ENCODE data around the gene MXRA8. TPM values are rescaled to one million over a fixed set of nuclear protein-coding genes. Genes with fewer than 3 reads are reported as not detected.
A peak's percentile ranks its signal among the peaks of the same experiment; 100 is the strongest.

The MXRA8 gene
- total and polyA plus RNA-seq, 2 donors from 2014 or later, result 26.0 to 64.7 TPM

- peak within 1 kb of the TSS in 2 of 3 donors; percentile 32 to 80 for H3K9ac ChIP-seq (ENCODE audit: low read length in 3 of 3)
- peak within 1 kb of the TSS; percentile 53 to 77 (median 74) for H3K4me3 ChIP-seq (ENCODE audit: low read length in 3 of 3)
- peaks cover 0 to 6% (median 5%) of the 10 kb centered on the region in 3 donors for H3K36me3 ChIP-seq (ENCODE audit: control insufficient read depth in 2 of 3, insufficient read depth in 3 of 3, low read length in 3 of 3)
- H3K27me3 ChIP-seq (ENCODE audit: control insufficient read depth, insufficient read depth, low read length), result no peaks in the 10 kb centered on the region
- H3K4me1 ChIP-seq (ENCODE audit: control insufficient read depth in 2 of 3, insufficient read depth in 2 of 3, low read depth in 1 of 3, low read length in 3 of 3), result peaks cover 0 to 36% (median 12%) of the 10 kb centered on the region in 3 donors
- intact Hi-C loops (cut with DNase I), result no loop called here
- no peak for TF ChIP-seq CTCF (IDR thresholded peaks at IDR 0.05; ENCODE audit: borderline replicate concordance, extremely low read depth, insufficient read depth)
- no peaks in the 10 kb centered on the region for H3K9me3 ChIP-seq (ENCODE audit: control insufficient read depth in 2 of 3, insufficient read depth in 1 of 3, low read length in 3 of 3)
- peak within 1 kb of the TSS; percentile 90 to 92 for H3K27ac ChIP-seq (ENCODE audit: low read depth in 2 of 2, low read length in 2 of 2)
- FAIRE-seq (no peak), DNase-seq (peak; percentile 89 to 97 (median 94))
Measured at GRCh38 chr1:1307923-1308755, 50.2 kb downstream of the MXRA8 start, which contains the start of the genes ACAP3 and PUSL1. Gene ACAP3 (minus strand): TSS chr1:1307930. CDS start chr1:1307815, 115 bp downstream. Gene PUSL1 (plus strand): TSS chr1:1308597. CDS start chr1:1308644, 47 bp downstream.

GRCh38 chr1:1307261-1307922, 51.0 kb downstream of the MXRA8 start:
- TF ChIP-seq CTCF (IDR thresholded peaks at IDR 0.05; ENCODE audit: borderline replicate concordance, extremely low read depth, insufficient read depth), result no peak
- DNase-seq, result peak in 1 of 5 donors; percentile 83
- Histone ChIP-seq H3K9me3 (ENCODE audit: control insufficient read depth in 2 of 3, insufficient read depth in 1 of 3, low read length in 3 of 3) (no peaks in the 10 kb centered on the region), H3K36me3 (ENCODE audit: control insufficient read depth in 2 of 3, insufficient read depth in 3 of 3, low read length in 3 of 3) (peaks cover 0 to 6% (median 0%) of the 10 kb centered on the region in 3 donors), H3K4me1 (ENCODE audit: control insufficient read depth in 2 of 3, insufficient read depth in 2 of 3, low read depth in 1 of 3, low read length in 3 of 3) (peaks cover 0 to 36% (median 12%) of the 10 kb centered on the region in 3 donors), H3K27me3 (ENCODE audit: control insufficient read depth, insufficient read depth, low read length) (no peaks in the 10 kb centered on the region), H3K4me3 (ENCODE audit: low read length in 3 of 3) (peak overlapping the region; percentile 53 to 74 (median 71)), H3K27ac (ENCODE audit: low read depth in 2 of 2, low read length in 2 of 2) (peak overlapping the region in 1 of 2 donors; percentile 32), H3K9ac (ENCODE audit: low read length in 3 of 3) (peak overlapping the region in 1 of 3 donors; percentile 13)
- no peak for FAIRE-seq
- intact Hi-C loops (cut with DNase I), result no loop called here

- peak overlapping the region in 2 of 3 donors; percentile 6 to 13 for H3K9ac ChIP-seq (ENCODE audit: low read length in 3 of 3)
- intact Hi-C loops (cut with DNase I), result no loop called here
Measured at GRCh38 chr1:1306661-1307260, 51.6 kb downstream of the MXRA8 start.

More at GRCh38 chr1:1306661-1307260, 51.6 kb downstream of the MXRA8 start:
- no peak for FAIRE-seq
- Histone ChIP-seq H3K27ac (ENCODE audit: low read depth in 2 of 2, low read length in 2 of 2) (no peak overlapping the region), H3K36me3 (ENCODE audit: control insufficient read depth in 2 of 3, insufficient read depth in 3 of 3, low read length in 3 of 3) (peaks cover 0 to 6% (median 0%) of the 10 kb centered on the region in 3 donors), H3K4me1 (ENCODE audit: control insufficient read depth in 2 of 3, insufficient read depth in 2 of 3, low read depth in 1 of 3, low read length in 3 of 3) (peaks cover 0 to 36% (median 12%) of the 10 kb centered on the region in 3 donors), H3K4me3 (ENCODE audit: low read length in 3 of 3) (peak overlapping the region; percentile 53 to 74 (median 71)), H3K9me3 (ENCODE audit: control insufficient read depth in 2 of 3, insufficient read depth in 1 of 3, low read length in 3 of 3) (no peaks in the 10 kb centered on the region), H3K27me3 (ENCODE audit: control insufficient read depth, insufficient read depth, low read length) (no peaks in the 10 kb centered on the region)
- TF ChIP-seq CTCF (IDR thresholded peaks at IDR 0.05; ENCODE audit: borderline replicate concordance, extremely low read depth, insufficient read depth), result no peak
- DNase-seq, result no peak

Measured in kidney (tissue), 14 donors.